ENCODE results near the gene IQSEC1. TPM values are rescaled to one million over a fixed set of nuclear protein-coding genes. Genes with fewer than 3 reads are reported as not detected.

Gene IQSEC1
- total and polyA plus RNA-seq, 2 donors (not counting 3 experiments of a cell fraction or from before 2014, with no cell fraction given) = 5.2 to 18.0 TPM

DNA sequence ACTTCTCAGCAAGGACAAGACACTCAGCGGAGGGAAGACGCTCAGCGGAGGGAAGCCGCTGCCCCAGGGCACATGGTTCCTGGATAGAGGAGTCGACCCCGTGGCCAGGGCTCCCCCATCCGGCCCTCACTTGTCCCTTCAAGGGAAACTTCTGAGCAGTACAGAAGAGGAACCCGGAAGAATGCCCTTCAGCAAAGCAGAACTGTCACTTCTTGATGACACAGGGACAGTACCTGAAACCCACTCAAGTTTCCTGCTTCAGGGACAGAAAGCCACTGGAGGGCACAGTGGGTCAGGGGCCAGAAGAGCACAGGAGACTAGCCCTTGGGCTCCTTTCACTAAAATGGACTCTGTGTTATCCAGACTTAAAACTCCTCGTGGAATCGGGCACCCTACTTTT, 134.1 kb downstream of the IQSEC1 start:
- no peak for DNase-seq (ENCODE audit: low read depth, low spot score)
- H3K9ac ChIP-seq (replicated peaks; ENCODE audit: extremely low read depth, insufficient read depth, low read length) = no peak overlapping the region
- intact Hi-C loops (cut with micrococcal nuclease) = no loop called here
- H3K36me3 ChIP-seq (ENCODE audit: control insufficient read depth in 2 of 2, extremely low read depth in 1 of 2, insufficient read depth in 2 of 2, low read length in 2 of 2) = peaks cover 0 to 23% of the 10 kb centered on the region in 2 experiments
- H4K20me1 ChIP-seq (replicated peaks; ENCODE audit: control insufficient read depth, extremely low read depth, insufficient read depth, low read length) = no peaks in the 10 kb centered on the region
- no peaks in the 10 kb centered on the region for H3K9me1 ChIP-seq (replicated peaks; ENCODE audit: control insufficient read depth, extremely low read depth, insufficient read depth, low read length)
- H2AFZ ChIP-seq (ENCODE audit: low read depth, low read length) = no peak overlapping the region
- dilution Hi-C loops (cut with MboI; ENCODE audit: extremely low pct_ligation_motif_present, low sequenced_read_pairs) = no loop called here
- H3K4me3 ChIP-seq (replicated peaks in 1 of 3; ENCODE audit: insufficient read depth in 1 of 3, low read depth in 1 of 3, low read length in 3 of 3) = no peak overlapping the region
- H3K27ac ChIP-seq (ENCODE audit: insufficient read depth, low read depth, low read length) = no peak overlapping the region
- no peaks in the 10 kb centered on the region for H3K9me3 ChIP-seq (replicated peaks; ENCODE audit: control insufficient read depth, insufficient read depth, low read length)
- CTCF ChIA-PET = interaction anchor here (1.2 kb wide), 1 partner anchor 22 kb away, joined by 3 read pairs; no protein-coding TSS in a partner anchor
- TF ChIP-seq, protein P1, sequence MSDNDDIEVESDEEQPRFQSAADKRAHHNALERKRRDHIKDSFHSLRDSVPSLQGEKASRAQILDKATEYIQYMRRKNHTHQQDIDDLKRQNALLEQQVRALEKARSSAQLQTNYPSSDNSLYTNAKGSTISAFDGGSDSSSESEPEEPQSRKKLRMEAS (IDR thresholded peaks at IDR 0.05; ENCODE audit: insufficient read depth, insufficient read length) = no peak
- TF ChIP-seq POLR2A (IDR thresholded peaks at IDR 0.05; ENCODE audit: low read depth, low read length) (no peak), EZH2 (IDR thresholded peaks at IDR 0.05; ENCODE audit: borderline replicate concordance, low read depth, low read length, severe bottlenecking) (no peak), JUN (IDR thresholded peaks at IDR 0.05; ENCODE audit: borderline replicate concordance, insufficient read depth, insufficient read length, low read depth) (no peak), MYC (IDR thresholded peaks at IDR 0.05; ENCODE audit: low read depth, low read length) (no peak)
- FAIRE-seq = no peak
- H3K4me2 ChIP-seq (ENCODE audit: insufficient read depth, low read length) = no peak overlapping the region
- H3K79me2 ChIP-seq (ENCODE audit: control insufficient read depth, insufficient read depth, low read length) = no peaks in the 10 kb centered on the region
- POLR2A ChIA-PET = no interaction called here
- no peaks in the 10 kb centered on the region for H3K27me3 ChIP-seq (ENCODE audit: control insufficient read depth in 2 of 2, insufficient read depth in 2 of 2, low read length in 2 of 2)
- no peaks in the 10 kb centered on the region for H3K4me1 ChIP-seq (ENCODE audit: control insufficient read depth, extremely low read depth, insufficient read depth, low read length)
- no TSS peak for BruUV-seq (replicated peaks)

- Histone ChIP-seq H3K4me3 (replicated peaks in 1 of 3; ENCODE audit: insufficient read depth in 1 of 3, low read depth in 1 of 3, low read length in 3 of 3) (no peak overlapping the region), H3K9ac (replicated peaks; ENCODE audit: extremely low read depth, insufficient read depth, low read length) (no peak overlapping the region), H3K27me3 (ENCODE audit: control insufficient read depth in 2 of 2, insufficient read depth in 2 of 2, low read length in 2 of 2) (no peaks in the 10 kb centered on the region), H3K9me1 (replicated peaks; ENCODE audit: control insufficient read depth, extremely low read depth, insufficient read depth, low read length) (no peaks in the 10 kb centered on the region), H3K27ac (ENCODE audit: insufficient read depth, low read depth, low read length) (no peak overlapping the region), H3K79me2 (ENCODE audit: control insufficient read depth, insufficient read depth, low read length) (no peaks in the 10 kb centered on the region), H3K4me1 (ENCODE audit: control insufficient read depth, extremely low read depth, insufficient read depth, low read length) (no peaks in the 10 kb centered on the region), H4K20me1 (replicated peaks; ENCODE audit: control insufficient read depth, extremely low read depth, insufficient read depth, low read length) (no peaks in the 10 kb centered on the region), H3K9me3 (replicated peaks; ENCODE audit: control insufficient read depth, insufficient read depth, low read length) (no peaks in the 10 kb centered on the region), H3K36me3 (ENCODE audit: control insufficient read depth in 2 of 2, extremely low read depth in 1 of 2, insufficient read depth in 2 of 2, low read length in 2 of 2) (peaks cover 0 to 24% of the 10 kb centered on the region in 2 experiments), H3K4me2 (ENCODE audit: insufficient read depth, low read length) (no peak overlapping the region), H2AFZ (ENCODE audit: low read depth, low read length) (no peak overlapping the region)
- no TSS peak for BruUV-seq (replicated peaks)
- TF ChIP-seq MYC (IDR thresholded peaks at IDR 0.05; ENCODE audit: low read depth, low read length) = no peak
- no peak for TF ChIP-seq POLR2A (IDR thresholded peaks at IDR 0.05; ENCODE audit: low read depth, low read length)
- no peak for TF ChIP-seq EZH2 (IDR thresholded peaks at IDR 0.05; ENCODE audit: borderline replicate concordance, low read depth, low read length, severe bottlenecking)
- TF ChIP-seq GATA2 (IDR thresholded peaks at IDR 0.05; ENCODE audit: insufficient read depth, insufficient read length, low read depth, low read length) = no peak
- TF ChIP-seq, protein P2, sequence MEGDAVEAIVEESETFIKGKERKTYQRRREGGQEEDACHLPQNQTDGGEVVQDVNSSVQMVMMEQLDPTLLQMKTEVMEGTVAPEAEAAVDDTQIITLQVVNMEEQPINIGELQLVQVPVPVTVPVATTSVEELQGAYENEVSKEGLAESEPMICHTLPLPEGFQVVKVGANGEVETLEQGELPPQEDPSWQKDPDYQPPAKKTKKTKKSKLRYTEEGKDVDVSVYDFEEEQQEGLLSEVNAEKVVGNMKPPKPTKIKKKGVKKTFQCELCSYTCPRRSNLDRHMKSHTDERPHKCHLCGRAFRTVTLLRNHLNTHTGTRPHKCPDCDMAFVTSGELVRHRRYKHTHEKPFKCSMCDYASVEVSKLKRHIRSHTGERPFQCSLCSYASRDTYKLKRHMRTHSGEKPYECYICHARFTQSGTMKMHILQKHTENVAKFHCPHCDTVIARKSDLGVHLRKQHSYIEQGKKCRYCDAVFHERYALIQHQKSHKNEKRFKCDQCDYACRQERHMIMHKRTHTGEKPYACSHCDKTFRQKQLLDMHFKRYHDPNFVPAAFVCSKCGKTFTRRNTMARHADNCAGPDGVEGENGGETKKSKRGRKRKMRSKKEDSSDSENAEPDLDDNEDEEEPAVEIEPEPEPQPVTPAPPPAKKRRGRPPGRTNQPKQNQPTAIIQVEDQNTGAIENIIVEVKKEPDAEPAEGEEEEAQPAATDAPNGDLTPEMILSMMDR (IDR thresholded peaks at IDR 0.05; ENCODE audit: extremely low read depth in 1 of 2, insufficient read depth in 1 of 2, low read depth in 1 of 2, low read length in 2 of 2) = no peak
- TF ChIP-seq, protein P1 (IDR thresholded peaks at IDR 0.05; ENCODE audit: insufficient read depth, insufficient read length) = no peak
- no peak for TF ChIP-seq FOS (IDR thresholded peaks at IDR 0.05; ENCODE audit: borderline replicate concordance, insufficient read depth, low read length)
- no peak for TF ChIP-seq POLR2AphosphoS5 (IDR thresholded peaks at IDR 0.05; ENCODE audit: insufficient read depth, low read depth, low read length)
- TF ChIP-seq JUN (IDR thresholded peaks at IDR 0.05; ENCODE audit: borderline replicate concordance, insufficient read depth, insufficient read length, low read depth) = no peak
- DNase-seq (ENCODE audit: low read depth, low spot score) (no peak), FAIRE-seq (no peak)
- ChIA-PET CTCF (no interaction called here), POLR2A (no interaction called here)
- intact Hi-C loops (cut with micrococcal nuclease) (no loop called here), dilution Hi-C loops (cut with MboI; ENCODE audit: extremely low pct_ligation_motif_present, low sequenced_read_pairs) (no loop called here)
Observed at GRCh38 chr3:12938258-12938711, 134.9 kb downstream of the IQSEC1 start.
